Posterior cingulate gyrus (tissue), 11 donors: ENCODE measurements around the gene MYO5A.
A peak's percentile ranks its signal among the peaks of the same experiment; 100 is the strongest.

Experiments
- DNase-seq, 10 donors: peaks; one replicate each; pipeline versions ENCODE4 v3.0.0 to v3.0.0-alpha.2; 2020 to 2021; ENCODE audit warnings: mixed read lengths in 3 of 10
- intact Hi-C: fragments of 100-400 bp; cut with DNase I; formaldehyde crosslinking; loops from one replicate; pipeline ENCODE4 v1.15.1; 2023

The MYO5A gene

GRCh38 chr15:52280326-52281084 is 248.2 kb downstream of the MYO5A start:
- no peak for DNase-seq
- intact Hi-C loops = no loop called here

- DNase-seq = no peak
- intact Hi-C loops = no loop called here
Observed at GRCh38 chr15:52278636-52279367, 249.9 kb downstream of the MYO5A start.

- intact Hi-C loops = no loop called here
- no peak for DNase-seq
Observed at GRCh38 chr15:52278135-52278534, 250.5 kb downstream of the MYO5A start.

GRCh38 chr15:52277575-52277974 is 251.1 kb downstream of the MYO5A start:
- no peak for DNase-seq
- intact Hi-C loops = no loop called here

GRCh38 chr15:52276256-52276770 is 252.4 kb downstream of the MYO5A start:
- intact Hi-C loops = no loop called here
- DNase-seq = no peak

- no peak for DNase-seq
- intact Hi-C loops = no loop called here
Observed at GRCh38 chr15:52263563-52264282, 265.0 kb downstream of the MYO5A start.

GRCh38 chr15:52262364-52262763 is 266.3 kb downstream of the MYO5A start:
- intact Hi-C loops = no loop called here
- DNase-seq = no peak

- intact Hi-C loops = no loop called here
- DNase-seq = peak in 4 of 10 donors; percentile 27 to 82 (median 43)
Observed at GRCh38 chr15:52261498-52262242, 267.0 kb downstream of the MYO5A start.

GRCh38 chr15:52261026-52261425 is 267.7 kb downstream of the MYO5A start:
- DNase-seq = no peak
- intact Hi-C loops = no loop called here

GRCh38 chr15:52259503-52259902 is 269.2 kb downstream of the MYO5A start:
- DNase-seq = no peak
- intact Hi-C loops = loop anchor here (5.0 kb wide), 2 partner anchors 308 to 418 kb away; partner anchors contain the start of genes ARPP19 and ATOSA

GRCh38 chr15:52258461-52258860 is 270.2 kb downstream of the MYO5A start:
- intact Hi-C loops = loop anchor here (5.0 kb wide), 2 partner anchors 309 to 419 kb away; partner anchors contain the start of genes ARPP19 and ATOSA

GRCh38 chr15:52257734-52258062 is 271.0 kb downstream of the MYO5A start:
- intact Hi-C loops = loop anchor here (5.0 kb wide), 2 partner anchors 310 to 420 kb away; partner anchors contain the start of genes ARPP19 and ATOSA
- DNase-seq = no peak

More at GRCh38 chr15:52258461-52258860, 270.2 kb downstream of the MYO5A start:
- DNase-seq = no peak
